SH-SY5Y (cell line): Measurements from ENCODE around the gene TRIM37.

Experiments used
- GATA2 ChIP-seq: IDR thresholded peaks from 2 replicates; pipeline ENCODE4 v1.6.1; 2011; ENCODE audit warnings: mild to moderate bottlenecking, low read depth, low read length
- GATA3 ChIP-seq: IDR thresholded peaks from 2 replicates; pipeline ENCODE4 v1.6.1; 2011; ENCODE audit warnings: low read depth, mild to moderate bottlenecking, low read length, moderate library complexity

The TRIM37 gene

DNA sequence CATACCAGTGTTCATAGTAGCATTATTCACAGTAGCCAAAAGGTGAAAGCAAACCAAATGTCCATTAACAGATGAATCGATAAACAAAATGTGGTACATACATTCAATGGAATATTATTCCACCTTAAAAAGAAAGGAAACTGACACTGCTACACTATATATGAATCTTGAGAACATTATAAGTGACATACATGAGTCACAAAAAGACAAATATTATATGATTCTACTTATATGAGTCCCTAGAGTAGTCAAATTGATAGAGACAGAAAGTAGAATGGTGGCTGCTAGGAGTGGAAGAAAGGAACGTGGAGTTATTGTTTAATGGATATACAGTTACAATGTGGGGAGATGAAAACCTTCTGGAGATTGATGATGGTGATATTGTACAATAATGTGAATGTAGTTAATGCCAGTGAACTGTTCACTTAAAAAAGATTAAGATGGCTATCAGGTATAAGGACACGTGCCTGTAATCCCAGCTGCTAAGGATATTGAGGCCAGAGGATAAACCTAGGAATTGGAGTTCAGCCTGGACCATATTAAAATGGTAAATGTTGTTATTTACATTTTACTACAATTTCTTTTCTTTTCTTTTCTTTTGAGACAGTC is 20.2 kb upstream of the TRIM37 start:
- TF ChIP-seq GATA3 (0 out of 2 replicates have a peak, but pooled peaks have one; percentile 31), GATA2 (peak; percentile 52; the same call in 1 of the 2 replicates)

DNA sequence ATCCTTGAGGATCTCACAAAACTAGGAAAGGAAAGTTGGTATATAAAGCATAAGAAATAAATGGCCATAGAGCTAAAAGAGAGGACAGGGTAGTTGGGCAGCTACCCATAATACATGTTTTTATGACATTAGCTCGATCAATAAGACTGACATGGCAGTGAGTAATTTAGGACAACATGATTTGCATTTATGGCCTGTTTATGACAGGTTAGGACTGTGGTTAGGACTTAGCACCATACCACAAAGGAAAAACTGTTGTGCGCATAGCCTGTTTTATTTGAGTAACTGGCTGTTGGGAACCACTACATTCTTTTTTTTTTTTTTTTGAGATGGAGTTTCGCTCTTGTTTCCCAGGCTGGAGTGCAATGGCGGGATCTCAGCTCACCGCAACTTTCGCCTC is 18.0 kb upstream of the TRIM37 start:
- TF ChIP-seq GATA2: no peak
- no peak for TF ChIP-seq GATA3

DNA sequence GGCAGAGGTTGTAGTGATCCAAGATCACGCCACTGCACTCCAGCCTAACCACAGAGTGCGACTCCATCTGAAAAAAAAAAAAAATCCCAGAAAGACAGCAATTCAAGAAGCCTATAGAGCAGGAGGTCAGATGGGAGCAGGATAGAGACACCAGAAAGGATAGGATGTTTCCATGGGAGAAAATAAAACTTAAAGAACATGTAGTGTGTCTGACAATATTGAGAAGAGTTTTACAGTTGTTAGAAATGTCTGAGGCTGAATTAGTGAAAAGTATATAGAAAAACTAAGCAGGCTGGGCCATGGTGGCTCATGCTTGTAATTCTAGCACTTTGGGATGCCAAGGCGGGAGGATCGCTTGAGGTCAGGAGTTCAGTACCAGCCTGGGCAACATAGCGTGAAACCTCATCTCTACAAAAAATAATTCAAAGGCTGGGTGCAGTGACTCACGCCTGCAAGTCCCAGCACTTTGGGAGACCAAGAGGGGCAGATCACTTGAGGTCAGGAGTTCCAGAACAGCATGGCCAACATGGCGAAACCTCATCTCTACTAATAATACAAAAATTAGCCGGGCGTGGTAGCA is 15.3 kb upstream of the TRIM37 start:
- TF ChIP-seq GATA3 (no peak), GATA2 (no peak)

DNA sequence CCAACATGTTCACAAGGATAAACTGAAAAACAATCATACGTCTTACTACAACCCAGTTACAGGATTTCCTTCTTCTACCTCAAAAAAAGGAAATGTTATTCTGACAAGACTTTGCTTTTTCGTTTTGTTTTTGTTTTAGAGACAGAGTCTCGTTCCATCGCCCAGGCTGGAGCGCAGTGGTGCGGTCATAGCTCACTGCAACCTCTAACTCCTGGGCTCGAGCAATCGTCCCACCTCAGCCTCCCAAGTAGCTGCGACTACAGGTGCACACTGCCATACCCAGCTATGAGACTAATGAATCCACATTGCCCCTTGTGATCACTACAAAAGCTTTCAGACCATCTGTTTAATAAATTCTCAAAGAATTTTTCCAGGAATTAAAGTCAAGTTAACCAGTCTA is 8.8 kb upstream of the TRIM37 start:
- no peak for TF ChIP-seq GATA2
- TF ChIP-seq GATA3: no peak

GRCh38 chr17:59111539-59111938 is 4.9 kb upstream of the TRIM37 start:
- no peak for TF ChIP-seq GATA2
- TF ChIP-seq GATA3: no peak

- TF ChIP-seq GATA2 (no peak), GATA3 (no peak)
Observed at GRCh38 chr17:59110973-59111372, 4.3 kb upstream of the TRIM37 start.

DNA sequence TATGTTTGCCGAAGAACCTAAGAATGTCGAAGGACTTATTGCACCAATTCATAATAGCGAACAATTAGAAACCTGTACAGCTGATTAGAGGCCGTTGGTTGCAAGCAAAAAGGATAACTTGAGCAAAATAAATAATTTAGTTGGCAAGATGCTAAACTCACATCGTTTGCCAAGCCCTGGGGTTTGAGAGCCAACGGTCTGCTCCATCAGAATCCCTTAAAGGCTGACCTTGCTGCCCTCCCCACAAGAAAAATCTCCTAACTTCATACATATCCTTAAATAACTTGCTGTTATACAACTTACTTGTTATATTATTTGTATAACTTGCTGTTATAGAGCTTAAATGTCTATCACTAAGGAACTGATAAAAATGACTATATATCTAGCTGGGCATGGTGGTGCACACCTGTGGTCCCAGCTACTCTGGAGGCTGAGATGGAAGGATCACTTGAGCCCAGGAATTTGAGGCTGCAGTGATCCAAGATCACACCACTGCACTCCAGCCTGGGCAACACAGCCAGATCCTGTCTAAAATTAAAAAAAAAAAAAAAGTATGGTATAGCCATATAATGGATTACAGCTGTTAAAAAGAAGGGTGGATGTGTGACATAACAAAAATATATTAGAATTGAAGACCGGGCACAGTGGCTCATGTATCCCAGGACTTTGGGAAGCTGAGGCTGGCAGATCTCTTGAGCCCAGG is 1.9 kb upstream of the TRIM37 start:
- no peak for TF ChIP-seq GATA3

DNA sequence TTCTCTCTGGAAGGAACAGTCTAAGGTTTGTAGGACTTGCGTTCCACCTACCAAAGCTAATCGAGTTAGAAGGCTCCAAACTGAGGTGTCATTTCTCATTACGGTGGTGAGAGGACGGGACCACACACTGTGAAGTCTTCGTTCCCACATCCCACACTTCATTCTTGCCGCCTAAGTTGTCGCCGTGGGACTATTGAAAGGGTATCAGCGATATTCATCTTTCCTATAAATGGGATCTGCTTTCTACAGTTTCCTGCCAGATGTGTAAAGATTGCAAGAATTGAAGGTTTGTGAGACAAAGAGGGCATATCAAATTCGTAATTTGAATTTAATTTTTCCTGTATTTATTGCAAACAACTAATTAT is 608 bp upstream of the TRIM37 start:
- TF ChIP-seq GATA3 (peak; percentile 28; the same call in 1 of the 2 replicates), GATA2 (peak; percentile 47; the same call in 1 of the 2 replicates)

- TF ChIP-seq GATA3 (0 out of 2 replicates have a peak, but pooled peaks have one; percentile 13), GATA2 (no peak)
Observed at GRCh38 chr17:59105852-59106462, 723 bp downstream of the TRIM37 start.

- TF ChIP-seq GATA3: no peak
- TF ChIP-seq GATA2: no peak
Observed at GRCh38 chr17:59101178-59101577, 5.5 kb downstream of the TRIM37 start.

- no peak for TF ChIP-seq GATA2
Observed at GRCh38 chr17:59097876-59098275, 8.8 kb downstream of the TRIM37 start.

DNA sequence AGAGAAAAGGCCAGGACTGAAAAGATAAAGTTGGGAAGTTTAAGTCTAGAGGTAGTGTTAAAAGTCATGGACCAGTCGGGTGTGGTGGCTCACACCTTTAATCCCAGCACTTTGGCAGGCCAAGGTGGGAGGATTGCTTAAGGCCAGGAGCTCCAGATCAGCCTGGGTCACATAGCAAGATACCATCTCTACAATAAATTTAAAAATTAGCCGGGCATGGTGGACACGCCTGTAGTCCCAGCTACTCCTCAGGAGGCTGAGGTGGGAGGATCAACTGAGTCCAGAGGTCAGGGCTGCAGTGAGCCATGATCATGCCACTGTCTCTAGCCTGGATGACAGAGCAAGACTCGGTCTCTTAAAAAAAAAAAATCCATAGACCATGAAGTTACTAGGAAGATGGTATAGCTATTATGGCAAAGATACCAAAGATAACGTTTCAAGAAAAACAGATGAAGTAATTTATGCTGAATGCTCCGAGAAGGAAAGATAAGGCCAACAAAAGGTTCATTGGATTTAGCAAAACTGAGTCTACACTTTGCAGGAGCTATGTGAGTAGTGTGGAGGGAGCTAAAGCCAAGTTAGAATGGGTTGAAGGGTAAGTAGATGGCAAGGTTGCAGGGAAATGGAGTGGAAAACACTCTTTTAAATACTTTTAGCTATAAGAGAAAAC is 11.7 kb downstream of the TRIM37 start:
- TF ChIP-seq GATA3: no peak; the same call in 1 of the 2 replicates
- TF ChIP-seq GATA2: peak; percentile 49

DNA sequence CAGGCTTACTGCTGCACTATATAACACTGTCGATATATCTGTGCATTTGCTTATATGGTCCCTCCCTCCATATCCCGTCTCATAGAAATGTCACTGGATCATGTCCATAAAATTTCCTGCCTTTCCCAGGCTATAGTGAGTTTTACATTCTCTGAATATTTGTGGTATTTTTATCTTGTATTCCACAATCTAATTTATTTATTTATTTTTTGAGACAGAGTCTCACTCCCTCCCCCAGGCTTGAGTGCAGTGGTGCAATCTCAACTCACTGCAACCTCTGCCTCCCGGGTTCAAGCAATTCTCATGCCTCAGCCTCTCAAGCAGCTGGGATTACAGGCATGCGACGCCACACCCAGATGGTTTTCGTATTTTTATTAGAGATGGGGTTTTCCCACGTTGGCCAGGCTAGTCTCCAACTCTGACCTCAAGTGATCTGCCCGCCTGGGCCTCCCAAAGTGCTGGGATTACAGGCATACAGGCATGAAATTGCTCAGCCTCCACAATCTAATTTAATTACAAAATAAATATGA is 12.9 kb downstream of the TRIM37 start:
- TF ChIP-seq GATA2 (no peak), GATA3 (no peak)

- no peak for TF ChIP-seq GATA2
- no peak for TF ChIP-seq GATA3
Observed at GRCh38 chr17:59093145-59093701, 13.5 kb downstream of the TRIM37 start.
